ENCODE data around the gene ANKRD30A. TPM values are rescaled to one million over a fixed set of nuclear protein-coding genes. Genes with fewer than 3 reads are reported as not detected.

The ANKRD30A gene
- total RNA-seq, 2 donors from 2014 or later = not detected

GRCh38 chr10:37101261-37101660, 24.1 kb upstream of the ANKRD30A start:
- WGBS, 2 experiments (ENCODE audit: insufficient coverage in 1 of 2, insufficient read length in 1 of 2) = 76 to 84% methylated on average over 3 of the region's 3 CpGs
- peaks cover 79% of the 10 kb centered on the region for H3K9me3 Mint-ChIP-seq

GRCh38 chr10:37109000-37109399, 16.4 kb upstream of the ANKRD30A start:
- no peaks in the 10 kb centered on the region for H3K4me1 Mint-ChIP-seq
- no peaks in the 10 kb centered on the region for H3K36me3 ChIP-seq (ENCODE audit: control insufficient read depth, insufficient read depth, low read length)
- H3K27me3 Mint-ChIP-seq (ENCODE audit: insufficient read depth) = no peaks in the 10 kb centered on the region
- H3K9me3 ChIP-seq (ENCODE audit: control insufficient read depth, low read length) = peaks cover 53% of the 10 kb centered on the region
- H3K4me3 ChIP-seq (ENCODE audit: low read length) = no peak overlapping the region
- H3K4me3 Mint-ChIP-seq = no peak overlapping the region
- no peak for TF ChIP-seq CTCF (conservative IDR thresholded peaks at IDR 0.05)
- no peak overlapping the region for H3K27ac Mint-ChIP-seq
- no peaks in the 10 kb centered on the region for H3K36me3 Mint-ChIP-seq (ENCODE audit: low read depth)
- H3K27me3 ChIP-seq (ENCODE audit: control insufficient read depth, insufficient read depth, low read length, poor library complexity, severe bottlenecking) = no peaks in the 10 kb centered on the region
- no peak overlapping the region for H3K27ac ChIP-seq (ENCODE audit: low read depth, low read length)
- 53% methylated on average over 1 of the region's 1 CpG; no CpG with 5 or more reads in 1 of the 2 experiments for WGBS, 2 experiments (ENCODE audit: insufficient coverage in 1 of 2, insufficient read length in 1 of 2)
- peaks cover 74% of the 10 kb centered on the region for H3K9me3 Mint-ChIP-seq
- no peak for DNase-seq
- no peak overlapping the region for H3K9ac ChIP-seq (ENCODE audit: extremely low read depth, low read length, poor library complexity, severe bottlenecking)
- H3K4me1 ChIP-seq (ENCODE audit: control insufficient read depth, insufficient read depth, low read length) = no peaks in the 10 kb centered on the region

More at GRCh38 chr10:37101261-37101660, 24.1 kb upstream of the ANKRD30A start:
- H3K36me3 ChIP-seq (ENCODE audit: control insufficient read depth, insufficient read depth, low read length) = no peaks in the 10 kb centered on the region
- H3K27me3 Mint-ChIP-seq (ENCODE audit: insufficient read depth) = no peaks in the 10 kb centered on the region
- no peak overlapping the region for H3K4me3 Mint-ChIP-seq
- H3K9me3 ChIP-seq (ENCODE audit: control insufficient read depth, low read length) = peaks cover 70% of the 10 kb centered on the region
- TF ChIP-seq CTCF (conservative IDR thresholded peaks at IDR 0.05) = no peak
- DNase-seq = no peak
- no peaks in the 10 kb centered on the region for H3K36me3 Mint-ChIP-seq (ENCODE audit: low read depth)
- no peak overlapping the region for H3K27ac Mint-ChIP-seq
- no peaks in the 10 kb centered on the region for H3K27me3 ChIP-seq (ENCODE audit: control insufficient read depth, insufficient read depth, low read length, poor library complexity, severe bottlenecking)
- no peaks in the 10 kb centered on the region for H3K4me1 ChIP-seq (ENCODE audit: control insufficient read depth, insufficient read depth, low read length)
- no peak overlapping the region for H3K27ac ChIP-seq (ENCODE audit: low read depth, low read length)
- H3K4me1 Mint-ChIP-seq = no peaks in the 10 kb centered on the region
- no peak overlapping the region for H3K4me3 ChIP-seq (ENCODE audit: low read length)
- no peak overlapping the region for H3K9ac ChIP-seq (ENCODE audit: extremely low read depth, low read length, poor library complexity, severe bottlenecking)

GRCh38 chr10:37124532-37124931, 866 bp upstream of the ANKRD30A start:
- no peak overlapping the region for H3K9ac ChIP-seq (ENCODE audit: extremely low read depth, low read length, poor library complexity, severe bottlenecking)
- TF ChIP-seq CTCF (conservative IDR thresholded peaks at IDR 0.05) = no peak
- Mint-ChIP-seq H3K9me3 (peaks cover 70% of the 10 kb centered on the region), H3K4me1 (no peaks in the 10 kb centered on the region), H3K4me3 (no peak overlapping the region), H3K27me3 (ENCODE audit: insufficient read depth) (no peaks in the 10 kb centered on the region), H3K27ac (no peak overlapping the region), H3K36me3 (ENCODE audit: low read depth) (no peaks in the 10 kb centered on the region)
- H3K4me3 ChIP-seq (ENCODE audit: low read length) = no peak overlapping the region
- DNase-seq = no peak
- no peaks in the 10 kb centered on the region for H3K27me3 ChIP-seq (ENCODE audit: control insufficient read depth, insufficient read depth, low read length, poor library complexity, severe bottlenecking)
- no peak overlapping the region for H3K27ac ChIP-seq (ENCODE audit: low read depth, low read length)
- no peaks in the 10 kb centered on the region for H3K4me1 ChIP-seq (ENCODE audit: control insufficient read depth, insufficient read depth, low read length)
- 94% methylated on average over 21 of the region's 21 CpGs; no CpG with 5 or more reads in 1 of the 2 experiments for WGBS, 2 experiments (ENCODE audit: insufficient coverage in 1 of 2, insufficient read length in 1 of 2)
- H3K9me3 ChIP-seq (ENCODE audit: control insufficient read depth, low read length) = peaks cover 32% of the 10 kb centered on the region
- H3K36me3 ChIP-seq (ENCODE audit: control insufficient read depth, insufficient read depth, low read length) = no peaks in the 10 kb centered on the region
